MM.1S (cell line): ENCODE data around the gene FIGLA.

ENCODE experiments used
- DNase-seq: peaks from one replicate; pipeline ENCODE4 v3.0.0-alpha.2; 2015
- H2AFZ ChIP-seq: fragments of 300-600 bp; sonication (generic); 2 replicates; pipeline ENCODE4 v1.6.0; 2016; ENCODE audit warnings: antibody characterized with exemption, low read length
- H3F3A ChIP-seq: fragments of 300-600 bp; sonication (generic); 2 replicates; pipeline ENCODE4 v1.6.1; 2016; ENCODE audit warnings: mild to moderate bottlenecking, antibody characterized with exemption, low read length, moderate library complexity, mixed read lengths; ENCODE audit not compliant: insufficient read depth
- H3K27ac ChIP-seq: fragments of 300-600 bp; sonication (generic); 2 replicates; pipeline ENCODE4 v1.5.1; 2016; ENCODE audit warnings: mild to moderate bottlenecking, low read length
- H3K27me3 ChIP-seq: fragments of 300-600 bp; sonication (generic); replicated peaks from 2 replicates; pipeline ENCODE4 v1.6.0; 2016; ENCODE audit warnings: low read length; ENCODE audit not compliant: insufficient read depth
- H3K36me3 ChIP-seq: fragments of 300-600 bp; sonication (generic); replicated peaks from 2 replicates; pipeline ENCODE4 v1.6.1; 2016; ENCODE audit warnings: mild to moderate bottlenecking, low read length, mixed read lengths; ENCODE audit not compliant: insufficient read depth
- H3K4me1 ChIP-seq: fragments of 300-600 bp; sonication (generic); 2 replicates; pipeline ENCODE4 v1.6.1; 2016; ENCODE audit warnings: low read length, mixed read lengths
- H3K4me2 ChIP-seq: fragments of 300-600 bp; sonication (generic); 2 replicates; pipeline ENCODE4 v1.6.0; 2016; ENCODE audit warnings: low read depth, low read length
- H3K4me3 ChIP-seq: fragments of 300-600 bp; sonication (generic); 2 replicates; pipeline ENCODE4 v1.5.1; 2016; ENCODE audit warnings: low read length, mixed read lengths
- H3K79me2 ChIP-seq: fragments of 300-600 bp; sonication (generic); 2 replicates; pipeline ENCODE4 v1.6.1; 2016; ENCODE audit warnings: mixed run types, low read length, mixed read lengths
- H3K9ac ChIP-seq: fragments of 300-600 bp; sonication (generic); 2 replicates; pipeline ENCODE4 v1.6.1; 2016; ENCODE audit warnings: low read length, mixed read lengths
- H3K9me2 ChIP-seq: fragments of 300-600 bp; sonication (generic); replicated peaks from 2 replicates; pipeline ENCODE4 v1.6.1; 2016; ENCODE audit warnings: mild to moderate bottlenecking, low read length, mixed read lengths; ENCODE audit not compliant: insufficient read depth
- H3K9me3 ChIP-seq: fragments of 300-600 bp; sonication (generic); replicated peaks from 2 replicates; pipeline ENCODE4 v1.6.1; 2016; ENCODE audit warnings: mild to moderate bottlenecking, low read length, mixed read lengths; ENCODE audit not compliant: insufficient read depth
- H4K20me1 ChIP-seq: fragments of 300-600 bp; sonication (generic); 2 replicates; pipeline ENCODE4 v1.6.1; 2016; ENCODE audit warnings: mild to moderate bottlenecking, low read length, moderate library complexity, mixed read lengths; ENCODE audit not compliant: insufficient read depth
- CTCF ChIP-seq: fragments of 300-600 bp; sonication (generic); IDR thresholded peaks from 2 replicates; pipeline ENCODE4 v1.5.1; 2016; ENCODE audit warnings: antibody characterized with exemption, low read length, mixed read lengths
- EZH2 ChIP-seq: fragments of 300-600 bp; sonication (generic); optimal IDR thresholded peaks from 2 replicates; pipeline ENCODE3; 2017; ENCODE audit warnings: low read depth, mild to moderate bottlenecking, antibody characterized with exemption, low read length, mixed read lengths
- EZH2phosphoT487 ChIP-seq: fragments of 300-600 bp; sonication (generic); IDR thresholded peaks from 2 replicates; pipeline ENCODE4 v1.6.1; 2018; ENCODE audit warnings: antibody characterized with exemption, low read length

The FIGLA gene

GRCh38 chr2:70751881-70752280 is 38.6 kb downstream of the FIGLA start:
- Histone ChIP-seq H3K27ac (no peak overlapping the region), H4K20me1 (no peaks in the 10 kb centered on the region), H3K79me2 (0 out of 2 replicates have a peak, but pooled peaks cover 4% of the 10 kb centered on the region)

GRCh38 chr2:70750320-70750719 is 40.1 kb downstream of the FIGLA start:
- no peak for DNase-seq
- no peak for TF ChIP-seq CTCF
- TF ChIP-seq EZH2phosphoT487, result no peak
- TF ChIP-seq EZH2, result no peak
- Histone ChIP-seq H3K79me2 (no peaks in the 10 kb centered on the region), H3K27ac (no peak overlapping the region), H3K4me3 (no peak overlapping the region), H3K9me3 (no peaks in the 10 kb centered on the region), H3K9me2 (no peaks in the 10 kb centered on the region), H3K27me3 (no peaks in the 10 kb centered on the region), H3K9ac (no peak overlapping the region), H2AFZ (no peak overlapping the region), H3K4me1 (no peaks in the 10 kb centered on the region), H3K4me2 (no peak overlapping the region), H3K36me3 (no peaks in the 10 kb centered on the region), H3F3A (no peaks in the 10 kb centered on the region), H4K20me1 (no peaks in the 10 kb centered on the region)

More at GRCh38 chr2:70751881-70752280, 38.6 kb downstream of the FIGLA start:
- H3K9ac ChIP-seq, result no peak overlapping the region
- H2AFZ ChIP-seq, result no peak overlapping the region
- no peak overlapping the region for H3K4me2 ChIP-seq
- H3K9me3 ChIP-seq, result no peaks in the 10 kb centered on the region
- TF ChIP-seq CTCF (no peak), EZH2 (no peak), EZH2phosphoT487 (no peak)
- no peaks in the 10 kb centered on the region for H3K36me3 ChIP-seq
- no peaks in the 10 kb centered on the region for H3K27me3 ChIP-seq
- no peak for DNase-seq
- H3K4me3 ChIP-seq, result no peak overlapping the region
- H3K4me1 ChIP-seq, result no peaks in the 10 kb centered on the region
- no peaks in the 10 kb centered on the region for H3K9me2 ChIP-seq
- no peaks in the 10 kb centered on the region for H3F3A ChIP-seq

- no peaks in the 10 kb centered on the region for H3K36me3 ChIP-seq
- H3K79me2 ChIP-seq, result no peaks in the 10 kb centered on the region
- H3K4me2 ChIP-seq, result no peak overlapping the region
- H3K4me3 ChIP-seq, result no peak overlapping the region
- no peaks in the 10 kb centered on the region for H3K4me1 ChIP-seq
- H3K9ac ChIP-seq, result no peak overlapping the region
- no peak overlapping the region for H2AFZ ChIP-seq
- no peaks in the 10 kb centered on the region for H3K27me3 ChIP-seq
- H3F3A ChIP-seq, result no peaks in the 10 kb centered on the region
- no peaks in the 10 kb centered on the region for H3K9me3 ChIP-seq
- H4K20me1 ChIP-seq, result no peaks in the 10 kb centered on the region
- H3K9me2 ChIP-seq, result no peaks in the 10 kb centered on the region
- DNase-seq, result no peak
- no peak overlapping the region for H3K27ac ChIP-seq
- TF ChIP-seq CTCF, result peak; percentile 16
- no peak for TF ChIP-seq EZH2
These were observed 42.2 kb downstream of the FIGLA start for GRCh38 chr2:70748002-70748784.
